Measurements from ENCODE around the gene RBPJ.

Gene RBPJ

GRCh38 chr4:26466578-26467270 is 145.9 kb downstream of the RBPJ start:
- H3K4me3 ChIP-seq (ENCODE audit: low read length) = no peak overlapping the region
- H3K27me3 ChIP-seq (ENCODE audit: control insufficient read depth, insufficient read depth, low read length) = no peaks in the 10 kb centered on the region
- H3K36me3 ChIP-seq (ENCODE audit: control insufficient read depth, insufficient read depth, low read length) = no peaks in the 10 kb centered on the region
- H3K9ac ChIP-seq (ENCODE audit: low read length) = no peak overlapping the region
- H3K4me1 ChIP-seq (ENCODE audit: control insufficient read depth, insufficient read depth, low read length) = peaks cover 3% of the 10 kb centered on the region
- H3K27ac ChIP-seq (ENCODE audit: low read depth, low read length) = no peak overlapping the region

DNA sequence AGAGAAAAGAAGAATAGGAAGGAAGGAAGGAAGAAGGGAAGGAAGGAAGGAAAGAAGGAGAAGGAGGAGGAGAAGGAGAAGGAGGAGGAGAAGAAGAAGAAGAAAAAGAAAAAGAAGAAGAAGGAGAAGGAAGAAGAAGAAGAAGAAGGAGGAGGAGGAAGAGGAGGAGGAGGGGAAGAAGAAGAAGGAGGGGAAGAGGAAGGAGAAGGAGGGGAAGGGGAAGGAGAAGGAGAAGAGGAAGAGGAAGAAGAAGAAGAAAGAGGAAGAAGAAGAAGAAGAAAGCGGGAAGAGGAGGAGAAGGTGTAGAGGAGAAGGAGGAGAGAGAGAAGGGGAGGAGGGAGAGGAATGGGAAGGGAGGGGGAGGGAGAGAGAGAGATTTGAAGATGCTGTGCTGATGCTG is 146.9 kb downstream of the RBPJ start:
- Histone ChIP-seq H3K4me1 (ENCODE audit: control insufficient read depth, insufficient read depth, low read length) (peaks cover 3% of the 10 kb centered on the region), H3K27ac (ENCODE audit: low read depth, low read length) (no peak overlapping the region), H3K36me3 (ENCODE audit: control insufficient read depth, insufficient read depth, low read length) (no peaks in the 10 kb centered on the region), H3K27me3 (ENCODE audit: control insufficient read depth, insufficient read depth, low read length) (no peaks in the 10 kb centered on the region), H3K4me3 (ENCODE audit: low read length) (no peak overlapping the region), H3K9ac (ENCODE audit: low read length) (no peak overlapping the region)

DNA sequence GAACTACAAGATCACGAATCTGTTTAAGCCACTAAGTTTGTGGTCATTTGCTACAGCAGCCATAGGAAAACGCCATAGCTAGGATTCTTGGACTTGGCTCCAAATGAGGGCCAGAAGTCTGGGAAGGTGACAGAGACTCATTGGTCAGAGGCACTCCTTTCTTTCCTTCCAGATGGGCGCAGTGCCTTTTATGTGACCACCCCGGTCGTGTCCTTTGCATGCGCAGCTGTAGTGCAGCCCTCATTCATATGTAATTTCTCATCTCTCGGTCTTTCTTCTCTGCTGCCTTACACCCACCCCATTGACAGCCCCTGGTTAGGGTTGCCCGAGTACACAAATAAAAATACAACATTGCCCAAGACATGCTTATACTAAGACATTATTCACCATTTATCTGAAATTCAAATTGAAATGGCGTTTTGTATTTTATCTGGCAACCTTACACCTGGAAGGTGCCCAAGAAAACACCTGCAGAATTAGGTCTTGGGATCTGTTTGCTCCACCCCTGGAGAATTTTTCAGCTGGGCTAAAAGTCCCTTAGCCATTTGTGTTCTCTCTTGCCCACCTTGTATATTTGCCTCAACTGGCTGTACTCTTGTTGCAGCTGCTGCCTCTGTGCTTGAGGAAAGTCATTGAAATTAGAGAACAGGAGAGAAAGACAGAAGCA is 147.6 kb downstream of the RBPJ start:
- Histone ChIP-seq H3K36me3 (ENCODE audit: control insufficient read depth, insufficient read depth, low read length) (no peaks in the 10 kb centered on the region), H3K9ac (ENCODE audit: low read length) (no peak overlapping the region), H3K27me3 (ENCODE audit: control insufficient read depth, insufficient read depth, low read length) (no peaks in the 10 kb centered on the region), H3K27ac (ENCODE audit: low read depth, low read length) (no peak overlapping the region), H3K4me3 (ENCODE audit: low read length) (no peak overlapping the region), H3K4me1 (ENCODE audit: control insufficient read depth, insufficient read depth, low read length) (peaks cover 3% of the 10 kb centered on the region)

DNA sequence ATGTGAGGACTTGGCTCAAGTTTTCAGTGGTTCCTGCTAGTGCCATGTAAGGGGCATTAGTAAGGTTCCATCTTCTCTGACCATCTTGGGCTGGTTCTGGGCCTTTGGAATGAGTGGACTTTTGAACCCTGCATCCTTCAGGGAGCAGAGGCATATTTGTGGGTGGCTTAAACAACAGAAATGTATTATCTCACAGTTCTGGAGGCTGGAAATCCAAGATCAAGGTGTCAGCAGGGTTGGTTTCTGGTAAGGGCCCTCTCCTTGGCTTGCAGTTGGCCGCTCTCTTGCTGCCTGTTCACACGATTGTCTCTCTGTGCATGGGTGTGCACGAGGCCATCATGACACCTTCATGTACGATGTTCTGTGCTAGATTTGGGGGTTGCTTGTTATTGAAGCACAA is 148.2 kb downstream of the RBPJ start:
- Histone ChIP-seq H3K27ac (ENCODE audit: low read depth, low read length) (no peak overlapping the region), H3K27me3 (ENCODE audit: control insufficient read depth, insufficient read depth, low read length) (no peaks in the 10 kb centered on the region), H3K4me3 (ENCODE audit: low read length) (no peak overlapping the region), H3K4me1 (ENCODE audit: control insufficient read depth, insufficient read depth, low read length) (no peaks in the 10 kb centered on the region), H3K9ac (ENCODE audit: low read length) (no peak overlapping the region), H3K36me3 (ENCODE audit: control insufficient read depth, insufficient read depth, low read length) (no peaks in the 10 kb centered on the region)

- Histone ChIP-seq H3K9ac (ENCODE audit: low read length) (no peak overlapping the region), H3K36me3 (ENCODE audit: control insufficient read depth, insufficient read depth, low read length) (no peaks in the 10 kb centered on the region), H3K4me3 (ENCODE audit: low read length) (no peak overlapping the region), H3K27ac (ENCODE audit: low read depth, low read length) (no peak overlapping the region), H3K4me1 (ENCODE audit: control insufficient read depth, insufficient read depth, low read length) (no peaks in the 10 kb centered on the region), H3K27me3 (ENCODE audit: control insufficient read depth, insufficient read depth, low read length) (no peaks in the 10 kb centered on the region)
These were observed 151.1 kb downstream of the RBPJ start for GRCh38 chr4:26471890-26472289.

GRCh38 chr4:26473893-26474292 is 153.1 kb downstream of the RBPJ start:
- H3K4me3 ChIP-seq (ENCODE audit: low read length) = no peak overlapping the region
- no peaks in the 10 kb centered on the region for H3K4me1 ChIP-seq (ENCODE audit: control insufficient read depth, insufficient read depth, low read length)
- no peaks in the 10 kb centered on the region for H3K27me3 ChIP-seq (ENCODE audit: control insufficient read depth, insufficient read depth, low read length)
- no peaks in the 10 kb centered on the region for H3K36me3 ChIP-seq (ENCODE audit: control insufficient read depth, insufficient read depth, low read length)
- H3K27ac ChIP-seq (ENCODE audit: low read depth, low read length) = no peak overlapping the region
- no peak overlapping the region for H3K9ac ChIP-seq (ENCODE audit: low read length)

DNA sequence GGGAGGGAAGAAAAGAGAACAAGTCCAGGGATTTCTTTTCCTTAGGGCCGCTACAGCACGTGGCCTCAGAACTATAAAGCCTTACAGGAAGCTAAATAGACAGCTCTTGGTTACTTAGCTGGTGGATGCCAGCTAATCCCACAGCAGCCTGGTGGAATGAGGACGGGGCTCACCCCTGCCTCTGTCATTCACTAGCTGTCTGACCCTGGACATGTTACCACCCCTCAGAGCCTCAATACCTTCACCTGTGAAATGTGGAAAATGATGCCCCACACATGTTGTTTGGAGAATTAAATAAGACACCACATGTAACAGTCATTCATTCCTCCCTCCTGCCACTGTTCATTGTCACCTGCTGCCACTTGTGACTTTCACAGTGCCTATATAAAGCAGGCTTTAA is 153.7 kb downstream of the RBPJ start:
- H3K9ac ChIP-seq (ENCODE audit: low read length) = no peak overlapping the region
- peaks cover 3% of the 10 kb centered on the region for H3K4me1 ChIP-seq (ENCODE audit: control insufficient read depth, insufficient read depth, low read length)
- no peaks in the 10 kb centered on the region for H3K27me3 ChIP-seq (ENCODE audit: control insufficient read depth, insufficient read depth, low read length)
- H3K4me3 ChIP-seq (ENCODE audit: low read length) = no peak overlapping the region
- H3K36me3 ChIP-seq (ENCODE audit: control insufficient read depth, insufficient read depth, low read length) = no peaks in the 10 kb centered on the region
- H3K27ac ChIP-seq (ENCODE audit: low read depth, low read length) = no peak overlapping the region

DNA sequence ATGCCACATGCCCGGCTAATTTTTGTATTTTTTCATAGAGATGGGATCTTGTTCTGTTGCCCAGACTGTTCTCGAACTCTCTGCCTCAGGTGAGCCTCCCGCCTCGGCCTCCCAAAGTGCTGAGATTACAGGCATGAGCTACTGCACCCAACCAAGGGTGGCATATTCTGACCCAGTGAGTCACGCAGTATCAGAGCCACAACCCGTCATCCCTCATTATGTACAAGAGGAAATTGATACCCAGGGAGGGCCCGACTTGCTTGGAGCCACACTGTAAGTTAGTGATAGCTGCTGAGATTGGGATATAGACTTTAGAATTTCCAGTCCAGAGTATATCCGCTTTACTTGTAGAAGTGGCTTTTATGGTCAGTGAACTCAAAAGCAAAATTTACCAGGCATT is 154.9 kb downstream of the RBPJ start:
- Histone ChIP-seq H3K27ac (ENCODE audit: low read depth, low read length) (no peak overlapping the region), H3K9ac (ENCODE audit: low read length) (no peak overlapping the region), H3K4me1 (ENCODE audit: control insufficient read depth, insufficient read depth, low read length) (peaks cover 3% of the 10 kb centered on the region), H3K36me3 (ENCODE audit: control insufficient read depth, insufficient read depth, low read length) (no peaks in the 10 kb centered on the region), H3K27me3 (ENCODE audit: control insufficient read depth, insufficient read depth, low read length) (no peaks in the 10 kb centered on the region), H3K4me3 (ENCODE audit: low read length) (no peak overlapping the region)

DNA sequence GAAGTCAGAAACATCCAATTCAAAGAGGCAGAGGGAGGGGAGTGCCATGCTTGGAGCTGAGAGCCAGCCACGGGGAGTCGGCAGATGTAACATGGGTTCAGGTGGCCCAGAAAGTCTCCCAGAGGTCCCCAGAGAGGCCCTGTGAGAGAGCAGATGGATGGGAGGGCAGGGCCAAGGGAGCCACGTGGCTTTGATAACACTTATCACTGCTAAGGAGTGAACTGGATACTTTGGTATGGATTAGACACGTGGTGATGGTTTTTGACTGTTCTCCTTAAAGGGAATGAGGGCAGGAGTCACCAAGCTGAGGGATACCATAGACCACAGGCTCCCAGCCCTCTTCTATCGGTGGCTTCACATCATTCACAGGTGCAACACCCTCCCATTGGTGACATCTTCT is 155.7 kb downstream of the RBPJ start:
- no peaks in the 10 kb centered on the region for H3K36me3 ChIP-seq (ENCODE audit: control insufficient read depth, insufficient read depth, low read length)
- H3K9ac ChIP-seq (ENCODE audit: low read length) = no peak overlapping the region

GRCh38 chr4:26478330-26478729 is 157.5 kb downstream of the RBPJ start:
- Histone ChIP-seq H3K36me3 (ENCODE audit: control insufficient read depth, insufficient read depth, low read length) (no peaks in the 10 kb centered on the region), H3K4me3 (ENCODE audit: low read length) (no peak overlapping the region), H3K27me3 (ENCODE audit: control insufficient read depth, insufficient read depth, low read length) (no peaks in the 10 kb centered on the region), H3K9ac (ENCODE audit: low read length) (no peak overlapping the region), H3K27ac (ENCODE audit: low read depth, low read length) (no peak overlapping the region), H3K4me1 (ENCODE audit: control insufficient read depth, insufficient read depth, low read length) (peaks cover 3% of the 10 kb centered on the region)

More for the DNA sequence above, 155.7 kb downstream of the RBPJ start:
- no peaks in the 10 kb centered on the region for H3K27me3 ChIP-seq (ENCODE audit: control insufficient read depth, insufficient read depth, low read length)
- H3K27ac ChIP-seq (ENCODE audit: low read depth, low read length) = no peak overlapping the region
- no peak overlapping the region for H3K4me3 ChIP-seq (ENCODE audit: low read length)
- peaks cover 3% of the 10 kb centered on the region for H3K4me1 ChIP-seq (ENCODE audit: control insufficient read depth, insufficient read depth, low read length)

DNA sequence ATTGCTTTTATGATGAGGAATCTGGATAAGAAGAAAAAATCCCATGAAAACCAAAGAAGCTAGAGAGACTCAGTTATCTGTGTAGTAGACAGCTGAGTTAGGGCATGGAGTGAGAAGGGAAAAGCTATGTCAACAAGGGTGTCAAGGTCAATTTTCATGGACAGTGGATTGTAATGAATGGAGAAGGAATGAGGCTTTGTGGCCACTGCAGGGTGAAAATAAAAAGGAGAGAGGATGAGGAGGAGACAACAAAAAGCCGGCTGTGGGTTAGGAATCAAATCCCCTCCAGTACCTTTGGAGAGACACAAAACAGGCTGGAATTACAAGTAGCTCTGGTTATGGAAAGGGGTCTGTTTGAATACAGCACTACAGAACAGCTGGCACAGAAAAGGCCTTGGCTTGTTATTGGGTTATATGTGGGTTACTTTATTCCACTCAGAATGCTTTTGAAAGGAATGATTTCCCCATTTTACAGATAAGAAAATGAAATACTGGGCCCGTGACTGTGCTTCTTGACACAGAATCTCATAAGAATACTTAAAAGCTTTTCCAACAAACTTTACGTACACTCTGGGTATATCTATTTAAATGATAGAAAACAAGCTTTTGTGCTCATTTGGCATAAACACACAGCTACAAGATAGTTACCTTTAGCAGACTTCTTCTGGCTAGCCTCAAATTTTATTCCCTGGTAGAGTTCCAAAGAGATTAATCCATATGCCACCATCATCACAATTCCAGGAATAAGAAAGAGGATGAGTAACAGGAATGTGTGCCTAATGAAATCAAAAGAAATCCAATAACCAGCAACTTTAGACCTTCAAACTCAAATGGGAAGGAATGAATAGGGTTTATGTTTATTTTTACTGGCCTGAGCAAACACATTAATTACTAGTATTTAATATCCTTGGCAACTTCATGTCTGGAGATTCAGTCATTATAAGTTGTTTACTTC is 162.0 kb downstream of the RBPJ start:
- Histone ChIP-seq H3K36me3 (ENCODE audit: control insufficient read depth, insufficient read depth, low read length) (no peaks in the 10 kb centered on the region), H3K9ac (ENCODE audit: low read length) (no peak overlapping the region), H3K27me3 (ENCODE audit: control insufficient read depth, insufficient read depth, low read length) (no peaks in the 10 kb centered on the region), H3K4me3 (ENCODE audit: low read length) (no peak overlapping the region), H3K27ac (ENCODE audit: low read depth, low read length) (peak overlapping the region; percentile 72), H3K4me1 (ENCODE audit: control insufficient read depth, insufficient read depth, low read length) (peaks cover 8% of the 10 kb centered on the region)

- Histone ChIP-seq H3K27me3 (ENCODE audit: control insufficient read depth, insufficient read depth, low read length) (no peaks in the 10 kb centered on the region), H3K4me3 (ENCODE audit: low read length) (no peak overlapping the region), H3K36me3 (ENCODE audit: control insufficient read depth, insufficient read depth, low read length) (no peaks in the 10 kb centered on the region), H3K27ac (ENCODE audit: low read depth, low read length) (peak overlapping the region; percentile 72), H3K9ac (ENCODE audit: low read length) (no peak overlapping the region), H3K4me1 (ENCODE audit: control insufficient read depth, insufficient read depth, low read length) (peaks cover 8% of the 10 kb centered on the region)
These were observed 163.3 kb downstream of the RBPJ start for GRCh38 chr4:26484032-26484515.

Measured in rectal smooth muscle tissue (tissue), 1 donor.